Middle frontal gyrus (tissue), 1 donor: Measurements from ENCODE around the gene TCEANC2.
A peak's percentile ranks its signal among the peaks of the same experiment; 100 is the strongest.
"Not testable (repeated sequence)": the region's sequence is repeated elsewhere in the genome, so short reads cannot be mapped to it uniquely, and the experiment has no call there.

Experiments
- DNase-seq: peaks from one replicate; pipeline ENCODE4 v3.0.0-alpha.2; 2015; ENCODE audit warnings: low spot score; ENCODE audit errors: extremely low spot score

Gene TCEANC2

DNA sequence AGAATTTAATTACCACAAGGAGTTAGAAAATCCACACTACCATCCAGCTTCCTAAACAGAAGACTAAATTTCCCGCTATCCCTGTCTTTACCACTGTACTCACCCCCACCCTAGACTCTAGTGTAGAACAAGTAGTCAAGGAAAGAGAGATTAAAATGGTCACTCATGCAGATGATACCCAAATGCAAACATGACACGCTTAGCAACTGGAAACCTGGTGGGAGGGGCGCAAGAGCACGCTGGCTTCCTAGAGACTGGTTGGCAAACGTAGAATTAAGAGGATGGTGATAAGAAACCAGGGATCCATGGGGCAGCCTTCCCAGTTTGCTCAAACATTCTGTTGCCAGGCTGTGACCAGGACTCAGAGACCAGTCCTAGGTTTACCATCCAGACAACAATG is 25.6 kb upstream of the TCEANC2 start:
- DNase-seq = no peak

DNA sequence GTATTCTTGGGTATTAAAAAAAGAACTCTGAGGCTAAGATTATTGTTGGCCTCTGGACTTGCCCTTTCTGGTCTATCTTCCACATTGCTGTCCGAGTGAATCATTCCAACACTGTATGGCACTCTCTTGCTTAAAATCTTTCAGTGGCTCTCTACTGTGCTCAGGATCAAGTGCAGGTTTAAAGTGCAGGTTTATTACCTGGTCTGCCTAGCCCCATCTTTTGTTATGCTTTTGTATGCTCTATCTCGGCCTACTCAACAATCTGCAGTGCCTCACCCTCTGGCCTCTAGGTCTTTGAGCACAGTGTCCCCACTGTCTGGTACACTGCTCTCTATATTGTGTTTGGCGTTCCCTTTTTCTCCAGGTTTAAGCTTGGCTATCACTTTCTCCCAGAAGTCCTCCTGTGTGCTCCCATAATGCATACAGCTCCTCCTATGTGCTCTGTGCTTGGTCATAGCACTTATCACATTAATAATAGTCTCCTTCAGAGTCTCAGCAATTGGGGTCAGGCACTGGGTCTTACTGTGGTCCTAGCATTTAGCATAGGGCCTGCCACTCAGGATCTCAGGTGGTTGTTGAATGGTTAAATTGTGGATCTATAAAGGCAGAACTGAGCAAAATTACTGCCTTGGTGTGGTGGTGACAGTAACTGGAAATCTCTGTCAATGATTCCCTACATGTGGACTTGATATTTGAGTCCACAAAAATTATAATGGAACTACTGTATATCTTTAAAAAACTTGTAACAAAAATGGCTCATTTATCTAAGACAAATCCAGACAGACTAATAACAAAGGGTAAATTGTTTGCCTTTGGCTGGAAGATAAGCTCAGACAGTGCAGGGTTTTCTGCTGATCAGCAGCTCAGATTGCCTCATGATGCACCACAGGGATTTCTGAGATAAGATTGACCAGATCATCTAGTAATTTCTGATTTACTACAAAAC is 24.8 kb upstream of the TCEANC2 start:
- no peak for DNase-seq

DNA sequence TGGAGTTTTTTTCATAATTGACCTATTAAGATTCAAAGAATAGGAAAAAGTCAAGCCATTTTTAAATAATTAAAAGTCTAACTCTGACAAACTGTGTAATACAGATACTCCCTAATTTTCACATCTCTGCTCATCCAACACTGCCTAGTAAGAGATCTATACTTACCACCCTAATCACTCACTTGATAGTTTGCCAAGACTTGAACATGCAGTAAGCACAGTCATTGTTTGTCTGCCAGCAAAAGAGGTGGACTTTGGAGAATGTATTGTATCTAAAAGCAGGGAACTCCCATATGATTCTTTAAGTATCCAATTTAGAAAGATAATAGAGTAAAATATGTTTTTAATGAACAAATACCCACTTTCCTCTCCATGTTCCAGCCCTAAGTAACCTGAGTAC is 15.9 kb upstream of the TCEANC2 start:
- DNase-seq = no peak

- DNase-seq = no peak
Measured at GRCh38 chr1:54041806-54042205, 11.6 kb upstream of the TCEANC2 start.

GRCh38 chr1:54045496-54045895 is 7.9 kb upstream of the TCEANC2 start:
- no peak for DNase-seq

GRCh38 chr1:54046671-54047383 is 6.6 kb upstream of the TCEANC2 start:
- DNase-seq = no peak

DNA sequence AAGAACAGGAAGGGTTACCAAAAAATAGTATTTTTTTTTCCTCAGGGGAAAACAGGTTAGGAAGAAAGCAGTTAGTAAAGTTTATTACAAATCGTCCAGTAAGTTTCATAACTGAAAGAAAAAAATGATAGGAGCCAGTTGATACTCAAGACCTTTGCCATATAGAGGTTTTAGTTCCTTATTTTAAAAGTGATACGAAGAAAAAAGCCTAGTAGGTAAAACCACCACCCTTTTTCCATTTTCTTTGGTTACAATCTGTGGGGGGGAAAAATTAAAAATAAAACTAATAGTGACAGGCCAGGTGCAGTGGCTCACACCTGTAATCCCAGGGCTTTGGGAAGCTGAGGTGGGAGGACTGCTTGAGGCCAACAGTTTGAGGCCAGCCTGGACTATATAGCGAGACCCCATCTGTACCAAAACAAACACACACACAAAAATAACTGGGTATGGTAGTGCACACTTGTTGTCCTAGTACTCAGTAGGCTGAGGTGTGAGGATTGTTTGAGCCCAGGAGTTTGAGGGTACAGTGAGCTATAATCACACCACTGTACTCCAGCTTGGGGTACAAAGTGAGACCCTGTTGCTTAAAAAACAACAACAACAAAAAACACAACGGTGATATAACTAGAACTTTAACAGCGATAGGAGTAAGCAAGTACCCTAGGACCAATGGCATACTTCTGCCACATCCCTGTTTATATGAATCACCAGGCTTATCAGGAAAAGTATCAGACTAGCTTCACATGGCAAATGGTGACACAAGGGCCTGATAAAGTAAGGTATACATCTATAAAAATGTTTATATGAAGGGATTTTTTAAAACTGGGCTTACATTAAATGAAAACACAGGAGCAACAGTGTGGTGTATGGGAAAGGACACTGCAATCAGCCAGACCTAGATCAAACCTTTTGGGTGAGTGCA is 5.8 kb upstream of the TCEANC2 start:
- DNase-seq = no peak

DNA sequence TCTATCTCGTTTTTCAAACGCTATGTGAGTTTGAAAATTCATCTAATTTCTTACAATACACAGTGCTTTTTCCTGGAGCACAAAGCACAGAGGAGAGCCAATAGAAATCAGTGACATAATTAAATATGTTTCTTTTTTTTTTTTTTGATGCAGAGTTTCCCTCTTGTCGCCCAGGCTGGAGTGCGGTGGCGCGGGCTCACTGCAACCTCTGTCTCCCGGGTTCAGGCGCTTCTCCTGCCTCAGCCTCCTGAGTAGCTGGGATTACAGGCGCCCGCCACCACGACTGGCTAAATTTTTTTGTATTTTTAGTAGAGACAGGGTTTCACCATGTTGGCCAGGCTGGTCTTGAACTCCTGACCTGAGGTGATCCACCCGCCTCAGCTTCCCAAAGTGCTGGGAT is 3.0 kb upstream of the TCEANC2 start:
- DNase-seq = not testable (repeated sequence)

- DNase-seq = no peak
Measured at GRCh38 chr1:54051933-54052430, 1.4 kb upstream of the TCEANC2 start.

GRCh38 chr1:54052431-54052933 is 926 bp upstream of the TCEANC2 start:
- no peak for DNase-seq

- no peak for DNase-seq
Measured at GRCh38 chr1:54053745-54054437, 483 bp downstream of the TCEANC2 start.

DNA sequence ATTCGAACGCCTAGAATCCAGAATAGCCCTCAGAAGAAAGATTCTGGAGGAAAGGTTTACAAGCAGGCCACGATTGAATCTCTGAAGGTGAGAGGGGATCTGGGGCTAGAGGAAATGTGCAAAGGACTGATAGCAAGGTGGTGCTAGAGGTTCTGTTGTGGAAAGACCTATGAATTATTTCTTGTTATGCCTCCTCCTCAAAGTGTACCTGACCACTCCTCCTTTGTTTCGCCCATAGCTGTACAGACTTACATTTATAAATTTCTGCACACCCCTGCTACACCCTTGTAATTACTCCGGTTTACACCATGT is 986 bp downstream of the TCEANC2 start:
- no peak for DNase-seq

DNA sequence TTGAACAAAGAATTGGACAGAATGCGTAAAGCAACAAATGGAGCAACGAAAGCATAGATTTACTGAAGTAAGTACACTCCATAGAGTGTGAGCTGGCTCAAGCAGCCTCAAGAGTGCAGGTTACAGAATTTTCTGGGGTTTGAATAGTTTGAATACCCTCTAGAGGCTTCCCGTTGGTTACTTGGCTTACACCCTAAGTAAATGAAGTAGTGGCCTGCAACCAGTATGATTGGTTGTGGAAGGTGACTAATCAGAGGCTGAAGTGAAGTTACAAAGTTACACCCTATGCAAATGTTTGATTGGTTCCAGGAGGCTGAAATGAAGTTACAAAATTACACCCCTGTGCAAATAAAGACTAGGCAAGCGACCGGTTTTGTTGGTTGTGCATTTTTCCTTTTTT is 10.9 kb downstream of the TCEANC2 start:
- no peak for DNase-seq

DNA sequence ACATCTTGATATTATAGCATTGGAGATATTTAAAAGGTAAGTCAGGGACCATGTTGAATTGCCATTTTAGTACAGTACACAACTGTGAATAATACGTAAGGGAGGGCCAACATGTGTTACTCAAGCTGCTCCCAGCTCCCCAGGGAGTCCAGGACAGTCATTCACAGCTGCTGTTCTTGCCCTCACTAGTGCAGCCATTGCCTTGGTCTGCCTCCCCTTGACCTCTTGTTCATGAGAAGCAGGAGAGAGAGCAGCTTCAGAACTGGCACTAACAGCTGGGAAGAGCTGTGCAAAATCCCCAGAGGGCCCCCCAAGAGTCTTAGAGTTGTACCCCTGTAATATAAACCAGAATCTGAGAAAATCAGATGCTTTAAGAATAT is 16.4 kb downstream of the TCEANC2 start:
- no peak for DNase-seq

DNA sequence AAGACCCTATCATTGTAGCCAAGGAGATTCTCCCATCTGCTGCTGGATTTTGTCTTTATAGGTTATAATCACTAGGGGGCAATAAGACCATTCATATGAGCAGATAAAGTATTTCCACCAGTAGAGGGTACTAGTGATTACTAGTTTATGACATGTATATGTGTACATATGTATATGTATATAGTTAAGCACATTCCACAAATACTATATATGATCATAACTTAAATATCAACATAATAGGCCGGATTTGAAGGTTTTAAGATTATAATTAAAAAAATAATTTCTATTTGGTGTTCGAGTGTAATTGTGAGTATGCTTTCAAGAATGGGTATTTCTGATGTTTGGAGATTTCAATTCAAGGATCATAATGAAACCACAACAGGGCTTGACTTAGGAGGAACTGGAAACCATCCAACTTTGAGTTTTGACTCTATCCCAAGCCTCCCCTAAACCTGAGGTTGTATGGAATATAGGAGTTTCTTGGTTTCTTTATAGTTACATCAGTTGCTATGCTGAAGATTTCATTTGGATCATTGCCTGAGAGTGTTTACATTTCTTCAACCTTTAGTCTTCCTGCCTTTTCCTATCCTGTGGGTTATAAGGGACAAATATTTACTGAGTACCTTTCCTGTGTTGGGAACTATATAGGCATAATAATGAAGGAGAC is 16.9 kb downstream of the TCEANC2 start:
- peak; percentile 70 for DNase-seq

DNA sequence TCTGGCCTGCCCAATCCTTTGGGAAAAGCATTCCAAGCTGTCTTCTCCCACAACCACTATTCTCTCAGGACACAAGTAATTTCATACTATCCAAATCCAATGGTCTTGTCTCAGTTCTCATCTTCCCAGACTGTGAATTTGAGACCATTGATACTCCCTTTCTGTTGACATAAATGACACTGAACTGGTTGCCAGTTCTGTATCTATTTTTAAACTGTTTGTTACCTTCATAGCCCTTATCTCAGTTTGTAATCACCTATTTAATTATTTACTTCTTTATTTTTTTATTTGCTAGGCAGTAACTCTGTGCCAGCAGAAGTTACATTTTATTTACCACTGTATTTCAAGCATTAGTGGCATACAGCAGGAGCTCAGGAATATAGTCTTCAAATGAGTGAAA is 24.0 kb downstream of the TCEANC2 start:
- DNase-seq = no peak

DNA sequence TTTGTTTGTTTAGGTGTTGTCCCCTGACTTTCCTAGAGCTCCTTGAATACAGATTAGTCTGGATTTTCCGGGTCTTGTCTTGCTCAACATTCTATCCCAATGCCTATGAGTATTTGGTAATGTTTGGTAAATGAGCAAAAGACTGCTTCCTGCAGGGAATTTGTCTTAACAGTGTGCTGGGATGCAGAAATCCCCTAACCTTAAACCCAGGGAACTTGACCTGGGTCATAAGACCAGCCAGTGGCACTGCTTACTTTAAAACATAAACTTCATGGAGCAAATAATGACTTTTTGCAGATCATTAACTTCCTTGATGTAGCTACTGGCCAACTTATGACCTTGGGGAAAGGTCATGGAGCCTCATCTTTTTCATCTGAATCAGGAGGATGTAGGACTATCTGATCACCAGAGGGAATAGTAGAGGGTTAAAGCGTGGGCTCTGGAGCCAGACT is 27.2 kb downstream of the TCEANC2 start:
- no peak for DNase-seq

- no peak for DNase-seq
Measured at GRCh38 chr1:54081306-54082270, 28.2 kb downstream of the TCEANC2 start.

DNA sequence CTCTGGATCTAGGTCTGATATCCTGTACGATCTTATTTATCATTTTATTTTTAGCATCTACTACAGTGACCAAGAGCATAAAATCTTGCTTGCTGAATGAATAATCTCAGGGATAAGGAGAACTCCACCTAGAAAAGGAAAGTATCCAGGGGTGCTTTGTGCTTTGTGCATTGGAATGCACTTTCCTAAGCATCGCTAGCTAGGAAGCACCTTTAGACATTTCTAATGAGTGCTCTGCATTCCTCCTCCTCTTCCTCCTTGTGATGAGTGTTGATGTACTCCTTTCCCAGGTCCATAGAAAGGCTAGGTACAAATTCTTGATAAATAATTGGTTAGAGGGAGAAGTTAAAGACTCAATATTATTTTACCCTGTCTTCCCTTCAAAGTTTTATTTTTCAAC is 31.4 kb downstream of the TCEANC2 start:
- DNase-seq = no peak
